DMS53 (cell line): ENCODE data around the gene DCDC2C.
A peak's percentile ranks its signal among the peaks of the same experiment; 100 is the strongest.

Experiments
- DNase-seq: peaks from one replicate; lab custom pipeline; 2025; lab: John Stamatoyannopoulos, UW

The DCDC2C gene

DNA sequence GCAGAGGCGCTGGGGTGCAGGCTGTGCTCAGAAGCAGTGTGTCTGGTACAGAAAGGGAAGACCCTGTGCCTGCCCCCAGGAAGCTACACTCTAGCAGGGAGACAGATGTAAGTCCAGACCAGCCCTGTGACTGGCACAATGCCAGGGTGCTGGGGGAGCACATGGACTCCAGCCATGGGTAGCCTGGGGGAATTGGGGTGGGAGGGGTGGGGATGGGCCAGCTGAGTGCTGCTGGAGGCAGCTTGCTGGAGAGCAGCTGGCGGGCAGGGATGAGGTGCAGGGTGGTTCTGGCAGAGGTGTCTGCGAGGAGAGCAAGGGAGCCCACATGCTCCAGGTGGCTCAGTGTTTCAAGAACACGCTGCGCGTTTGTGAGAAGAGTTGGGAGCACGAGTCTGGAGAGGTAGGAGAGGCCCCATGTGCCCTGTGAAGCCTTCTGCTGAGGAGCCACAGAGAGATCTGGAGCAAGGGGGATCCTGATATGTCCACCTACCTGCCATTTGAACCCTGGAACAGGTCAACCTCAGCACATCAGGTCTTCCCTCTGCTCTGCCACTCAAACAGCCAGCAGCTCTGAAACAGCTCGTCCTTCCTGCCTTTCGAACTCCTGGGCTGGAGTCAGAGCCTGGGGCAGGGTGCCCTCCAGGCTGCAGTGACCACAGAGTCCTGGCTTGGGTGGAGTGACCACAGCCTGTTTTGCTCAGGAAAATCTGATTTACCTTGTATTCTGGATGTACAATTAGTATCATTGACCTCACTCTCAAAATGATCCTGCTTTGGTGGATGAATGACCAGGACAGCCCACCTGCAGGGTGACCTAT, 30.3 kb upstream of the DCDC2C start:
- no peak for DNase-seq

DNA sequence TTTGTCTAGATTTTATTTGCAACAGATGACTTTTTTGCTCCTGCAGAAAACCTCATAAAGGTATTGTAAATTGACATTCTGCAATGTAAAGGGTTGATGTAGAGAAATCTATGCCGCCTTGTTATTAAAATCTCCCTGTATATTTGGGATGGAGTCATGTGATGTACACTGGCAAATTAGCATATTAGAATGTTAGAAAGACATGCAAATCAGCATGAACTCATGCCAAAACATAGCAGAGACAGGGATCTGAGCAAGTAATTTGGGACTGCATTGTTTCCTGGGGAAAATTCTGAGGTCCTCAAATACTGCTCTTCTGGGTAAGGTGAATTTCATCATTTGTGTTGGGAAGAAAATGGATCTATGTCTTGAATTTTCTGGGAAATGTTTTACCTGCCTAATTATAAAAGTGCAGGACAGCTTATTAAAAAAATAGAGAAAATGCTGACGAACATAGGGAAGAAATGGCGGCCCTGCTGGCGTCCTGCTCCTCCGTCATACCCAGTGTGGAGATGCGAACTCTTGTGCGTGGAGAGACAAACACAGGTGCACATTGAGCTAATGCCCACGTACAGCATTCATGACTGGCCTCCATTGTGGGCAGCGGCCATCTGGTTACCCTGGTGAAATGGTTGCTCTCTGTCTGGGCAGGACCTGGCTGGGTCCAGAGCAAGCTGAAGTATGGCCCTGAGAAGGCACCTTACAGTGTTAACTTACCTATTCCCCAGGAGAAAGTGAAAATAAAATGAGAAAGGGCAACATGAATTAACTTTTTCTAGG, 29.1 kb upstream of the DCDC2C start:
- DNase-seq = no peak

DNA sequence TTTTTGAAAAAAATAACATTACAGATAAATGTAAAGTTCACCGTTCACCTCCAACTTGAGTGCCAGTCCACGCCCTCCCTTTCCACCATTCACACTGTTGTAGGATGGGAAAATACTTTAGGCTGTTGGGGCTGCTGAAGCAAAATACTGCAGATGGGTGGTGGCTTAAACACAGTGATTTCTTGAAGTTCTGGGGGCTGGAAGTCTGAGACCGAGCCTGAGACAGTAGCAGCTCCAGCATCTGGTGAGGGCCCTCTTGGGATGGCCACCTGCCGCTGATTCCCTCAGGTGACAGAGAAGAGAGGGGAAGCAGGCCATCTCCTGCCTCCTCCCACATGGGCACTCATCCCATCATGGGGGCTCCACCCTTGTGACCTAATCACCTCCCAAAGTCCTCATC, 27.7 kb upstream of the DCDC2C start:
- no peak for DNase-seq

DNA sequence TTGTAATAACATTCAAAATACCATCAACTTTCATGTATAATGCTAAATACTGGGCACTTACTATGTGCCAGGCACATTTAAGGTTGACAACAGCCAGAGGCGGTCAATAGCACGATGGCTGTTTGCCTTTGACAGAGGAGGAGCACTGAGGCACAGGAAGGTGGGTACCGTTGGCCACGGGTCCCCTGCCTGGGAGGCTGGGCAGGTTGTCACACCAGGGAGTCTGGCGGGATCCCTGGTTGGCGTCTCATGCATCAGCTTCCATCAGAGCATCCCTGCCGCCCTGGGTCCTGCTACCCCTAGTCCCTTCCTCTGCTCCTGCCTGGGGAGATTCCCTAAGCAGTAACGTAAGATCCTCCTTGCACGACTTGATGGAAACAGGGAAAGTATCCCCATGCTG, 25.9 kb upstream of the DCDC2C start:
- DNase-seq = no peak

DNA sequence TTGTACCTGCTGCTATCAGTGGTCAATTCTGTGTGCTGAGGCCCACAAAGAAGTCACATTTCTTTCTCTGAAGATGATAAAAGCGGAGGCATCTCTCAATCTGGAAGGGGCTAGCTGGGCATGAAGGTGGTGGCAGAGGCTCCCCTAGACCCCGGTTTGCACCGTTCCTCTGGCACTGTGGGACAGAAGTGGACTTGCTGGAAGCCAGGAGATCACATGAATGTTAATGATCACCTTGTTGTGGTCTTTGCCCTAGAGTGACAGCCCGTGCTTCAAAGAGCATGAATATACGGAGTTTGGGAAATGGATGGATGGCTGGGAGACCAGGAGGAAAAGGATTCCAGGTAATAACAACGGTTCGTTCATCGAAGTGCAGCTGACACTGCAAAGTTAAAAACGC, 25.2 kb upstream of the DCDC2C start:
- DNase-seq = no peak

DNA sequence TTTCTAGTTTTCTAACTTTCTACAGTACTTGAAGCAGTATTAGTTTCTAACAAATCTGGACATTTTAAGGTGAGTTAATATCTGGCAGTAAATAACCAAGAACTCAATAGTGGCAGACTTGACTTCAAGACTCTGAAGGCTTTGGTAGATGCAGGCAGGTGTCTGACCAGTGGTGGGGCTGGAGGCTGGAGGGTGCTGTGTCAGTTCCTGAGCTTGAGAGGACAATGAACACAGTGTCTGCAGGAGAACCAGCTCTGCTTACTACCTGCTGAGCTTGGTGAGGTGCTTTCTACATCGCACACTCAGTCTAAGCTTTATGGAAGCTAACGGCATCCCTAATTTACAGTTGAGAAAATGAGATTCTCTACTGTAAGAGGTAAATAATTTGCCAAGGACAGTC, 24.2 kb upstream of the DCDC2C start:
- DNase-seq = no peak

DNA sequence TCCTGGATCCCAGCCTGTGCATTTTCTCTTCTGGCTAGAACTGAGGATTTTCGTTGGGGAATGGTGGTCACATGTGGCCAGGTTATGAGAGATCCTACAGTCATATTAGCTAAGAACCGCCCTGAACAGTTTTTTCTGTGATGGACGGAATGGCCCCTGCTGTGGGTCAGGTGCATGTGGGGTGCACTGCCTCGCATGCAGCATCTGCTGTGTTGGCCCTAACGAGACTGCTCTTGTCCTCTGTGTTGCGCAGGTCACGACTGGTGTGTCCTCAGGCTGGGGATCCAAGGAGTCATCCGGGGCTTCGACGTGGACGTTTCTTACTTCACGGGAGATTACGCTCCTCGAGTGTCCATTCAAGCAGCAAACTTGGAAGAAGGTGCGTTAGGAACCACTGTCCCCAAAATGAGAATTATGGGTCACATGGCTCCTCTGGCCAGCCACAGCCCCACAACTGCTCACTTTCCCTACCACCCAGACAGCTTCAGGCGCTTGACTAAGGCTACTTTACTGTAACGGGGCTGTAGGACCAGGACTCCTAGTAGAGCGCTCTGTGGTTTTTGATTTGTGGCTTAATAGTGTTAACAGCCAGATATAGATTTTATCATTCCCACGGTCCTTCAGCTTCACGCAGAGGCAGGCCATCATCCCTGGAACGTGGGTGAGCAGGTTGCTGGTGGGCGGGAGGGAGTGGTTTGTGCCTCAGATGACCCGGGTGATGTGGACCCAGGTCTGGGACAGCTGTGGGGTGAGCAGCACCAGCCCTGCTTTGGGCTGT, 23.6 kb upstream of the DCDC2C start:
- no peak for DNase-seq

DNA sequence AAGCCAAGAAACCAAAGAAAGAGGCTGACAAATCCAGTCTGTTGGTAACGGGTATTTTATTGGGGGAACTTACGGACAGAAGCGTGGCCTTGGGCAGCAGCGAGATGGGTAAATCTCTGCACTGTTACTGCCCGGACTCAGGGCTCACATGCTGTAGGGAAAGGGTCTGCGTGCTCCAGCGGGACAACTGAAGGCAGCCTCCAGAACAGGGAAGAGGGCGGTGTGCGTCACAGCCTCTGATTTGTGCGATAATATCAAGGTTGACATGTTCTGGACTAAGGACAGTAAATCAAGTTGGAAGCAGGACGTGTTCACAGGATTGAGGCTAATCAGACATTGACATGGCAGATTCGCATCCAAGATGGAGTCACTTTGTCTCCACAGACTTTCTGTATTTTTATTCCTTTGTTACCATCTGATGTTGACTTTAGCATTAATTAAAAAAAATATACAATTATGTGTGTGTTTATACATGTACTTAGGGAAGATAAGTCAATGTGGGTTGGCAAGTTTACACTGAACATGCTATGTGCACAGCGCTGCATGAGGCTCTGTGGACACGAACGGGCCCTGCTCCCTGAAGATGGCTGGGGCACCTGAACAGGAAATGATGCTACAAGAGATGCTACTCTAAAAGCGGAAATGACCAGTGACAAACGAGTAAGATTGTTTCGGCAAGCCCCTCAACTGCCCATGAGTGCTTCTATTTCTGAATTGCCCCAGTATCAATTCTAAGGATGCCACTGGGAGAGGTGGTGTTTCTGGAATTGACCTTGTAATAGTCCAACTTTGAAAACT, 22.6 kb upstream of the DCDC2C start:
- DNase-seq = no peak

DNA sequence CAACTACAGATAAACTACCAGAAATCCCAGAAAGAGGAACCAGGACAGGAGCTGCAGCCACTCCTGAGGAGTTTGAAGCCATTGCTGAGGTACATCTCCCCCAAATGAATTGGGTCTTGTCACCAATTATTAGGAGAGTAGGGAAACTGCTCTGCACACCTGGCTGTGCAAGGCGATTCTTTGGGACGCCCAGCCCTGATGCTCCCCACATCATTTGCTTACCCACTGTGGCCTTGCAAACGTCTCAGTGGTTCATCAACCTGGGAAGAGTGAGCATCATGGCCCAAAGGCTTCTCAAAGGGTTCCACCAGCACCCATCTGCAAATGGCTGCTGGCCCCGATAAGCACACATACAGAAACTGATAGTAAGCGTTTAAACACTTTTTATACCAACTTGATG, 21.8 kb upstream of the DCDC2C start:
- no peak for DNase-seq

DNA sequence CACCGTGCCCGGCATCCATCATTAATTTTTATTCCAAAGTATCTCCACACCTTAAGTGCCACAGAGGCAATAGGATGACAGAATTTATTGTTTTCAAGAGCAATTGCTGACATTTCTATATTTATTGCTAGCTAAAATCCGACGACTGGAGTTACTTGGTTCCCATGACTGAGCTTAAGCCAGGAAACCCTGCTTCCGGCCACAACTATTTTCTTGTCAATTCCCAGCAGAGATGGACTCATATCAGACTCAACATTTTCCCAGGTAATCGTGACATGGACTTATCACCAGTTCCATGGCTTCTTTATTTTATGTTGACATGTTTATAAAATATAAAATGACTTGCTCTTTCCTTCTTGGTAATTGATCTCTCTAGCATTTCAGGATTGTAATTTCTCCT, 20.6 kb upstream of the DCDC2C start:
- DNase-seq = no peak

DNA sequence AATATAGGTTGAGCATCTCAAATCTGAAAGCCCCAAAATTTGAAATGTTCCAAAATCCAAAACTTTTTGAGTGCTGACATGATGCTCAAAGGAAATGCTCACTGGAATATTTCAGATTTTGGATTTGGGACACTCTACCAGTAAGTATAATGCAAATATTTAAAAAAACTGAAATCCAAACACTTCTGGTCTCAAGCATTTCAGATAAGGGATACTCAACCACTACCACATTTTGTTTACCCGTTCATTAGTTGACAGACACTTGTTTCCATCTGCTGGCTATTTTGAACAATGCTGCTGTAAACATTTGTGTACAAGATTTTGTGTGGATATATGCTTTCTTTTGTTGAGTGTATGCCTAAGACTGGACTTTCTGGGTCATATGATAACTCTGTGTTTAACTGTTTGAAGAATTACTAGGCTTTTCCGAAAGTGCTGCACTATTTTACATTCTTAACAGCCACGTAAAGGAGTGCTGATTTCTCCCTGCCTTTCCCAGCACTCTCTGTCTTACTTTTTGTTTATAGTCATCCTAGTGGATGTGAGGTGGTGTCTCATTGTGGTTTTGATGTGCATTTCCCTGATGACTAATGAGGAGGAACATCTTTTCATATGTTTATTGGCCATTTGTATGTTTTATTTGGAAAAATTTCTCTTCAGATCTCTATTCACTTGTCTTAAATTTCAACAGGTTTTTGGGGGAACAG, 19.5 kb upstream of the DCDC2C start:
- DNase-seq = peak; percentile 40

DNA sequence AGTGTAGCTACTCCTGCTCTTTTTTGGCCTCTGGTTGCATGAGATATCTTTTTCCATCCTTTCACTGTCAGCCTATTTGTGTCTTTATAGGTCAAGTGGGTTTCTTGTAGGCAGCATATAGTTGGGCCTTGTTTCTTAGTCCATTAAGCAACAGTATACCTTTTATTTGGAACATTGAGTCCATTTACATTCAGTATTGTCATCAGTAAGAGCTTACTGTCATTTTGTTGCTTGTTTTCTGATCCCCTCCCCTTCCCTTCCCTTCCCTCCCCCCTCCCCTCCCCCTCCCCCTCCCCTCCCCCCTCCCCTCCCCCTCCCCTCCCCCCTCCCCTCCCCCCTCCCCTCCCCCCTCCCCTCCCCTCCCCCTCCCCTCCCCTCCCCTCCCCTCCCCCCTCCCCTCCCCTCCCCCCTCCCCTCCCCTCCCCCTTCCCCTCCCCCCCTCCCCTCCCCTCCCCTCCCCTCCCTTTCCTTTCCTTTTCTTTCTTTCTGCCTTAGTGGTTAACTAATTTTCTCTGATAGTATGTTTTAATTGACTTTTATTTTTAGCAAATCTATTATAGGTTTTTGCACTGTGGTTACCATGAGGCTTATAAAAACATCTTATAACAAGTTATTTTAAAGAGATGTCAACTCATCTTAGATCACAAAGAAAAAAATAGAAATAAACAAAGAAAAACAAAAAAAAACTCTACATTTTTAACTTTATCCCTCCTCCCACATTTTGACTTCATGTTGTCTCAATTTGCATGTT, 13.2 kb upstream of the DCDC2C start:
- DNase-seq = peak; percentile 11

DNA sequence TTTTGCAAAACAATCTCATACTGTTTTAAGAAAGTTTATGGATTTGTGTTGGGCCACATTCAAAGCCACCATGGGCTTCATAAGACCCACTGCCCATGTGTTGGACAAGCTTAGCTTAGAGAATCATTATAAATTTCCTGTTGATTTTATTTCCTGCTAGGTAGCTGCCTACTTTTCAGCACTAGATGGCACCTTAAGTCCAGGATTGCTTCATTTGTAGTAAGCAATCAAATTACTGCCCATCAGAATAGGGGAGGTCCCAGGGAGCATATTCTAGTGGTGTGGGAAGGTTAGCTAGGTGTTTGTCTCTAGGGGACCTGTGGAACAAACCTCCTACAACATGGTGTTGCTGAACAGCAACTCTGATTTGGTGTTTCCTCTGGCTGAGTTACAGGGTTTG, 11.0 kb upstream of the DCDC2C start:
- DNase-seq = peak; percentile 67

DNA sequence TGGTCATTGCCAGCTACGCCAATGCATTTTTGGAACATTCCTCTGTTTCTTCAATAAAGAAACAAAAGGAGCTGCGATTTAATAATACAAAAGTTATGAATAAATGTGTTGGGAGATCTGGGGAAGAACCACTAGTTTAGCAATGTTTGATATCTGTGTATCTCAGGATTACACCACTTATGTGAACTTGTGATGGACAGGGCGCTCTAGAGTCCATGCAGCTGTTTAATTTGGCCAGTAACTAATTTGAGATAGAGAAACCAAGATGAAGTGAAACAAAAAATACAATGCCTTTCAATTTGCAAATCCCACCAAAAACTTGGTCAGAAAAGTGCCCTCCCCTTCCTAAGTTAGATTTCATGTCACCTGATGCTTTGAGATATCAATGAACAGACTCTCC, 6.8 kb upstream of the DCDC2C start:
- DNase-seq = no peak

DNA sequence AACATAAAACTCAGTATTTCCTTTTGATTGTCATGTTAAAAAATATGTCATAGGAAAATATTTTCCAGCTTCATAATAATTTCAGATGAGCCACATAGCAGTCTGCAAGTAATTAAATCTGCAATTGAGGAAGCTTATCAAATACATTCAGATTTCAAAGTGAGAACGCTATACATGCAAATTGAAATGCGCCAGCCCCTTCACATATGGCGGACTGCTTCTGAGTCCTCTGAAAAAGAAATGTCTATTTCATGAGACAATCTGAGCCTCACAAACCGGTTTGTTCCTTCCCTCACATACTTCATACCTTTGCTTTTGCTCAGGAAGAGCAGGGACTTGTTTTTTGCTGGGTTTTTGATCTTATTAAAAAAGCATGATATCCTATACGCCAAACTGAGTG, 2.3 kb upstream of the DCDC2C start:
- no peak for DNase-seq

DNA sequence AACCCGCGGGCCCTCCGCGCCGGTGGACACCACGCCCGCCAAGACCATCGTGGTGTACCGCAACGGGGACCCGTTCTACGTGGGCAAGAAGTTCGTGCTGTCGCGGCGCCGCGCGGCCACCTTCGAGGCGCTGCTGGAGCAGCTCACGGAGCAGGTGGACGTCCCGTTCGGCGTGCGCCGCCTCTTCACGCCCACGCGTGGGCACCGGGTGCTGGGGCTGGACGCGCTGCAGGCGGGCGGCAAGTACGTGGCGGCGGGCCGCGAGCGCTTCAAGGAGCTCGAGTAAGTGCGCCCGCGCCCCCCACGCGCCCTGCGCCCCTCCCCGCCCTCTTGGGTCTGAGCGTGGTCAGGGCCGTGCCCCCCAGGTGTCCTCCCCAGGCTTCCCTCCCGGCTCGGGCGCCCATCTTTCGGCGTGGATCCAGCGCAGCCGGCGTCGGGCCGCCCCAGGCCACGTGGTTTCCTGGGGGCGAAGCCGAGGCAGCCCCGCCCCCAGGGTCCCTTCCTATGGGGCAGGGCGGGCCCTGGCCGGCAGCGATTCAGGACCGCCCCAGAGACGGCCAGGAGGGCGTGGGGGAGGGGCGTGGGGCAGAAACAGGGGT, 481 bp downstream of the DCDC2C start:
- peak; percentile 13 for DNase-seq

DNA sequence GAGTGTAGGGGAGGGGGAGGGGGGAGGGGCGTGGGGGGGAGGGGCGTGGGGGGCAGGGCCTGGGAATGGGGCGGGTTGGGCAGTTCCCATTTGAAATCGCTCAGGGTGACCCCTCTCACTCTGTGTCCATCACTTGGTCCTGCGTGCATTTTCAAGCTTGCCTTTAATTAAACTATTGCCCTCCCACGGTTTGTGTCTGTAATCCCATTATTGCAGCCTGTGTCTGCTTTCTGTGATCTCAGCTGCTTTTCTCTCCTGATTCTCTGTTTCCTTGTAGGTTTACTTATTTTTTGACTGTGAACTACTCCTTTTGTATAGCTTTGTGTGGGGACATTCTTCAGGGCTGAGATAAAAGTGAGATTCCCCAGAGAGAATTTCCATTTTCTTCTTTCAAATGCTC, 1.3 kb downstream of the DCDC2C start:
- no peak for DNase-seq

DNA sequence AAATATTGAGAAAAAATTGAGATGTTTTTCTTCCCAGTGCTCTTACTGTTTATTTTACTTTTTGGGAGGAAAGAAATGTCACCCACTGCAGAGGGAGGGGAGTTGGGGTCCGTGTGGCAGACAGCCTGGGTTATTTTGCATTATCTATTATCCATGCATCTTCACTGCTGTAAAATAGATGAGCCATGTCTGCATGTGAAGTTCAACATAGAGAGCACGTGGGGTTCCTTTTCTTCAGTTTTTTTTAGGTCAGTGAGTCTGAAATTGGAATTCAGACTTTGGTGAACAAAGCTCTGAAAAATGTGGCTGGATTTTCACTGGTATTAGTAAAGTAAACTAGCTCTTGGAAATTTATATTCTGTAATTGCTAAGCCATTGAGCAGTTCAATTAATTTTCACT, 2.4 kb downstream of the DCDC2C start:
- DNase-seq = no peak

DNA sequence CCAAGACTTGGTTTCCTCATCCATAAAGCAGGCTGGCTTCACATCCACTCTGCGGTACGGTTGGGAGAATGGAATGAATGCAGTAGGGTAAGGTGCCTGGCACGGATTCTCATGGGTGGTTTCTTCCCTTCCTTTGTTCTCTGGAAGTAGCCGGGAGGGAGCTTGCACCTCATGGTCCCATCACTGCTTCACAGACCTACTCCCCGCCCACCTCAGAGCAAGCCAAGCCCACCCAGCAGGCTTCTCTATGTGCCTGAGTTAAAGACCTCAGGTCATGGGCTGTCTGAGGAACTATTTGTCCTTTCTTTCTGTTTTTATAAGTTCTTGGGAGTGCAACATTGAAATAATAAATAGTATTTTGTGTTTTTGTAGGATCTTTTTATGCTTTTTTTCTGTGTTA, 3.5 kb downstream of the DCDC2C start:
- no peak for DNase-seq

DNA sequence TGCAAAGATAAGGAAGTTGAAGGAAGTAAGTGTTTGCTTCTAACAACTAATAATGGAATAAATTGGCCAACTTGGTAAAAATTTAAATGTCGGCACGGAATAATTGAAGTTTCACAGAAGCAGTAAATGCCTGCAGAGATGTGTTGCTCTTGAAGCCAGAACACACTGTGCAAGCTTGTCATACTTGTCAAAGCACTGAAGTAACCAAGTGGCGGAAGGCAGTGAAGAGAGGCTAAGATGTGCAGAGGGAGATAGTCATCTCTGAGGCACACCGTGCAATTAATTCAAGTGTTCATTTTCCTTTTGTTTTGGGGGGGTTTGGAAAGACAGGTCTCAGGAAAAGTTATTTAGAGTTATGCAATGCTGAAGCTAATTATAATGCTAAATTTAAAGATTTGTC, 5.2 kb downstream of the DCDC2C start:
- DNase-seq = no peak
